ENCODE results near the gene PTPN20.

PTPN20 gene

DNA sequence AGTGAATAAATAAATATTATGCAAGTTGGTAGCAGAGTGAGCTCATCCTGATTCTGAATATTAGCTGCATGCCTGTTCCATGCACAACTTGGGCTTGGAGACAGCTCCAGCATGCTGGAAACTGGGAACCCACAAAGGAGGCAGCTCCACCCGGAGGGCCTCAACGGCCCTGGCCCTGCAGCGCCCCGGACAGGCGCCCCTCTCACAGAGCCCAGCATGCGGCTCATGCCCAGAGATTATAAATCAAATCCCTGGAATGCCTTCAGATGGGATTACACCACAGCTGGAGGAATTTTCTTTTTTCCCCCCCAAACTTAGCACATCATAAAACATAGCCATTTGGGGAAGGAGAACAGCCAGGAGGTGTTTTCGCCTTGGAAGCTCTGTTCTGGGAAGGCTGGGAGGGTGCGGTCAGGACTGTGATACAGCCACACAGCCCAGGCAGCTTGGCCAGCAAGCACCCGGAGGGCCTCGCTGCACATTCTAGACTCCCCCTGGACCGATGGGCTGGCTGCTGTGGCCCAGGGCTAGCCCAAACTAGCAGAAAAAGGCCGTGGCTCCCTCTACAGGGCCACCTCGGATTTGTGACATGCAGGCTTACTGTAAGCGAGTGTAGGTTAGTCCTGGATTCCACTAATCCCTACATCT lies 102.4 kb downstream of the PTPN20 start:
- TF ChIP-seq CTCF (IDR thresholded peaks at IDR 0.05; ENCODE audit: low read length) (no peak), EZH2 (IDR thresholded peaks at IDR 0.05; ENCODE audit: borderline replicate concordance, low read length) (no peak)
- H3K4me1 ChIP-seq (ENCODE audit: insufficient read depth, low read length, severe bottlenecking): no peaks in the 10 kb centered on the region
- H3K4me2 ChIP-seq (ENCODE audit: low read length): no peak overlapping the region
- no peaks in the 10 kb centered on the region for H3K9me3 ChIP-seq (ENCODE audit: low read length)
- no peaks in the 10 kb centered on the region for H4K20me1 ChIP-seq (ENCODE audit: insufficient read depth, low read length)
- no peaks in the 10 kb centered on the region for H3K79me2 ChIP-seq (ENCODE audit: insufficient read depth, low read length)
- H3K4me3 ChIP-seq (ENCODE audit: low read depth, low read length, poor library complexity, severe bottlenecking): no peak overlapping the region
- H3K9me2 ChIP-seq (ENCODE audit: low read depth, low read length): no peaks in the 10 kb centered on the region
- H3K36me3 ChIP-seq (ENCODE audit: insufficient read depth, low read length): no peaks in the 10 kb centered on the region
- no peaks in the 10 kb centered on the region for H3K27me3 ChIP-seq (ENCODE audit: insufficient read depth, low read length)
- no peak overlapping the region for H3K27ac ChIP-seq (ENCODE audit: low read depth, low read length, poor library complexity, severe bottlenecking)
- H2AFZ ChIP-seq (ENCODE audit: low read length): no peak overlapping the region
- H3K9ac ChIP-seq (ENCODE audit: low read length): no peak overlapping the region
- no peaks in the 10 kb centered on the region for H3F3A ChIP-seq (ENCODE audit: insufficient read depth, low read length)

GRCh38 chr10:47015404-47015803 lies 104.2 kb downstream of the PTPN20 start:
- no peaks in the 10 kb centered on the region for H3K4me1 ChIP-seq (ENCODE audit: insufficient read depth, low read length, severe bottlenecking)
- no peaks in the 10 kb centered on the region for H4K20me1 ChIP-seq (ENCODE audit: insufficient read depth, low read length)
- TF ChIP-seq CTCF (IDR thresholded peaks at IDR 0.05; ENCODE audit: low read length) (no peak), EZH2 (IDR thresholded peaks at IDR 0.05; ENCODE audit: borderline replicate concordance, low read length) (no peak)
- H3K9me2 ChIP-seq (ENCODE audit: low read depth, low read length): no peaks in the 10 kb centered on the region
- no peaks in the 10 kb centered on the region for H3K9me3 ChIP-seq (ENCODE audit: low read length)
- H3K9ac ChIP-seq (ENCODE audit: low read length): no peak overlapping the region
- no peak overlapping the region for H2AFZ ChIP-seq (ENCODE audit: low read length)
- no peak overlapping the region for H3K27ac ChIP-seq (ENCODE audit: low read depth, low read length, poor library complexity, severe bottlenecking)
- no peaks in the 10 kb centered on the region for H3K27me3 ChIP-seq (ENCODE audit: insufficient read depth, low read length)
- no peaks in the 10 kb centered on the region for H3K79me2 ChIP-seq (ENCODE audit: insufficient read depth, low read length)
- H3F3A ChIP-seq (ENCODE audit: insufficient read depth, low read length): no peaks in the 10 kb centered on the region
- no peak overlapping the region for H3K4me3 ChIP-seq (ENCODE audit: low read depth, low read length, poor library complexity, severe bottlenecking)
- H3K36me3 ChIP-seq (ENCODE audit: insufficient read depth, low read length): no peaks in the 10 kb centered on the region
- H3K4me2 ChIP-seq (ENCODE audit: low read length): no peak overlapping the region

GRCh38 chr10:47016564-47016963 lies 105.3 kb downstream of the PTPN20 start:
- no peaks in the 10 kb centered on the region for H4K20me1 ChIP-seq (ENCODE audit: insufficient read depth, low read length)
- H3K79me2 ChIP-seq (ENCODE audit: insufficient read depth, low read length): no peaks in the 10 kb centered on the region
- no peaks in the 10 kb centered on the region for H3F3A ChIP-seq (ENCODE audit: insufficient read depth, low read length)
- no peaks in the 10 kb centered on the region for H3K9me3 ChIP-seq (ENCODE audit: low read length)
- no peaks in the 10 kb centered on the region for H3K36me3 ChIP-seq (ENCODE audit: insufficient read depth, low read length)
- H2AFZ ChIP-seq (ENCODE audit: low read length): no peak overlapping the region
- H3K9ac ChIP-seq (ENCODE audit: low read length): no peak overlapping the region
- no peak overlapping the region for H3K27ac ChIP-seq (ENCODE audit: low read depth, low read length, poor library complexity, severe bottlenecking)
- TF ChIP-seq EZH2 (IDR thresholded peaks at IDR 0.05; ENCODE audit: borderline replicate concordance, low read length) (no peak), CTCF (IDR thresholded peaks at IDR 0.05; ENCODE audit: low read length) (no peak)
- H3K4me1 ChIP-seq (ENCODE audit: insufficient read depth, low read length, severe bottlenecking): no peaks in the 10 kb centered on the region
- H3K4me2 ChIP-seq (ENCODE audit: low read length): no peak overlapping the region
- no peaks in the 10 kb centered on the region for H3K9me2 ChIP-seq (ENCODE audit: low read depth, low read length)
- no peaks in the 10 kb centered on the region for H3K27me3 ChIP-seq (ENCODE audit: insufficient read depth, low read length)
- no peak overlapping the region for H3K4me3 ChIP-seq (ENCODE audit: low read depth, low read length, poor library complexity, severe bottlenecking)
